ENCODE data around the gene KRT33B.

DNA sequence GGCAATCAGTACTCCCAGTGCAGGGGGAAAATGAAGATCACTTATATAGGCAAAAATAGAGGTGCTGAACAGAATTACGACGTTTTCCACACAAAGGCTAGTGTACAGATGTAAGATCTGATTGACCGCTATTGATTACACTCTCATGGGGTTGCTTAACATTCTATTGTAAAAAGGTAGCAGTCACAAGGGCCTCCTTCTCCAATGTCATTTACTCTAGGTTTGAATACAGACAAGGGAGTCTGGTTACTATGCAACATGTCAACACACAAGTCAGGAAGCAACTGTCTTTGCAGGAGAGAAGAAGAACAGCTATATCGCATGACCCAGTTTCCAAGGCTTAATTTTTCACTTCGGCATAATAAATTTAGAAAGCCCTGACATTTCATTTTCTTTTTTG is 46.9 kb upstream of the KRT33B start:
- TF ChIP-seq CTCF (IDR thresholded peaks at IDR 0.05; ENCODE audit: insufficient read depth, low read length, poor library complexity, severe bottlenecking) (no peak), EZH2phosphoT487 (conservative IDR thresholded peaks at IDR 0.05; ENCODE audit: low read length) (no peak)

All from SU-DHL-6 (cell line).